Colon (tissue), 2 donors: ENCODE data around the gene PBX1.

Experiments used
- FAIRE-seq: peaks from 2 replicates; lab custom pipeline; 2012; peaks lifted over from hg19 to GRCh38; lab: Jason Lieb, UNC
- donor health status: control.
- donor health status: control.

PBX1 gene

DNA sequence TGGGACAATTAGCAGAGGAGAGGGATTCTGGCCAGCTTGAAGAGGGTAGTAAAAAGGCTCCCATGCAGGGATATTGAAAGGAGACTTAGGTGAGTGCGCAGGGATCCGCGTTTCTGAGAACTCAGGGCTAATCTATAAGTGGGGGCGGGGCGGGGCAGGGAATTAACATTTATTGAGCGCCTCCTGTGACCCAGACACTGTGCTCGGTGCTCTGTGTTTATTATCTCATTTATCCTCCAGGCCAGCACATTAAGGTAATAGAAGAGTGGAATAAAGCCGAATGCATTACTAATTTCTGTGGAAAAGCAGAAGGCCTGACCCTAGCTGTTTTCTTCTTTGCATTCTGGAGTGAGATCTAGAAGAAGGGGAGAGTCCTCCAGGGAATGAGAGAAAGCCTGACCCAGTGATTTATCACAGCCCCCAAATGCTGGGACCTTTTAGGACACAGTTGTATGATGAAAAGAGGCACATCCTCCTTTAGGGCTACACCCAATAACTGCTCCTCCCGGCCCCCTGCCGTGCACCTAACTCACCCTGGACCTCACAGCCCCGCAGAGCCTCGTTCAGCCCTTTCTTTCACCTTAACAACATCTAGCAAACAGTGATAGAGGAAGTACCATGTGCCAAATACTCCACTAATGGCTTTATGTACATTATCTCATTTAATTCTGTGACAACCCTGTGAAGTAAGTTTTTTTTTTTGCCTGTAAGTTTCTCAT, 317.6 kb downstream of the PBX1 start:
- no peak for FAIRE-seq

DNA sequence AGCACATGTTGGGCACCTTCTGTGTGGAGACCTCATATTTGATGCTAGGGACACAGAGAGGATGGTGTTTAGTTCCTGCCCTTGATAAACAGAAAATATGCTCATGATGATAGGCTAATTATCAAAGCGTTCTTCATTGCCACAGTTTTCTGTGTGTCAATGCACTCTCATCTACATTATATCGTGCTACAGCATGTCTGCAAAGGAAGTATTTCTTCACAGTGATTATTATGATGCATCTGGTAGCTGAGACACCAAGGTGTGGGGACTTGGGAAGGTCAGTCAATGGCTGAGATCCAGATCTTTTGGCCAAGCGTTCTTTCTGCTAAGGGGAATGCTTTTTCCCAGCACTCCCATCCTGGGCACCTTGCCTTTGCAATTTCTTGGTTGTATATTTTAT, 321.2 kb downstream of the PBX1 start:
- no peak for FAIRE-seq

DNA sequence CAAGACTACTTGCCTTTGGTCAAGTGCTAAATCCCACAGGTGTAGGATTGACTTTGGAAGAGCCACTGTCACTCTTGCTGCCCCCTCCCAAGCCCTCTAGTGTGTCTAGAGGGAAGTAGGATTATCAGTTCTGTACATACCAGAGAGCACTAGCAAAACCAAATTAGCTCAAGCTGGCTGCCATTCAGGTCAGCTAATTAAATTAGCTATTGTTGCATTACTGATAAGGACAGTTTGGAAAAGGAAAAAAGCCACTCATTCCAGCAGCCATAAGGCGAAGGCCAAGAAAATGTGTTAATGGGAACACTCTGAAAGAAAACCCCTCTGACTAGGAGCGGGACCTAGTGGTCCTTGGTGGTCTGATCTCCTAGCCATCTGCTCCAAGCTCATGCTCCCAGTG, 321.7 kb downstream of the PBX1 start:
- FAIRE-seq: no peak

DNA sequence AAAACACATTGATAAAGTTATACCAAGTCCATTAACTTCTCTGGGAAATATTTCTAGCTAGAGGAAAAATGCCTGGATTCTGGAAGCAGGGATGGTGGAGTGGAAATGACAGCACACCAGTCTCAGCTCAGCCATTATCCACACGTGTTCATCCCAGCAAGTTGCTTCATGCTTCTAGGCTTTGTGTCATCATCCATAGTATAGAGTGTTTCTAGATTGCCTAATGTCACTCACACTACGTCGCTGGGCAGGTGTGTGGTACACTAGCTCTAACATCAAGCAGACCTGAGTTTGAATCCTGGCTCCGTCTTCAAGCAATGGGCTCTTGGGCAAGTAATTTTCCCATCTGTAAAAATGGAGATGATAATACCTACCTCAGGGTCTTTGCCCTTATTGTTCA, 326.3 kb downstream of the PBX1 start:
- no peak for FAIRE-seq

DNA sequence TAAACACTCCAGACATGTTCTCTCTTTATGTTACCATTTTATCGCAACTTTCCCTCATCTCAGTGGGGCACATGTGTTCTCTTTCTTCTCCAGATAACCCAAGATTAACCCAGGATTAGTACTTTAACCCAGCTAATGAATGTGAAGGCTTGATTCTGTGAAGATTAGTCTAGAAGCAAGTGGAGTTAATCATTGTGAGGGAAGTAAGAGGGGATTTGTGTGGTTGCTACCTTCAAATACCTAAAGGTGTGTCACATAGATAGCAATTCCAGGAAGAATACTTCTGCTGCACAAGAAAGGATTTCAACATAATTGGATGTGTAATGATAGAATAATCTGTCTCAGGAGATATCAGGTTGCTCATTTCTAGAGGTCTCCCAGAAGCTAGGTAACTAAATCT, 327.1 kb downstream of the PBX1 start:
- no peak for FAIRE-seq

DNA sequence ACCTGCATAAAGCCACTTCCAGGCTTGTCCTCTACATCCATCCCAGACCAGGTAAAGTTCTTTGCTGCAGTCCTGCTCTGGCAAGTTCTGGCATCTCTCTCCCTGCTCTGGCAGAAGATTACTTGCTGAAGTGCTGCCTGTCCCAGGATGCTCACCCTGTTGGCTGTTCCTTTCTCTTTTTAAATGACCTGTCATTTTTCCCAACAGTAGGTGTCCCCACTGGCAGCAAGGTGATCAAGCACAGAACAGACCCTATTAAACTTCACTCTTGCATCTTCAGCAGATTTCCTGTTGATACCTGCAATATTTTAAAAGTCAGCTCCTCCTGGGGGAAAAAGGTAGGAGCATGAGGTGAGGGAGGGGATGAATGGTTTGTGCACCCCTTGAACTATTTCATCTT, 332.6 kb downstream of the PBX1 start:
- FAIRE-seq: no peak

DNA sequence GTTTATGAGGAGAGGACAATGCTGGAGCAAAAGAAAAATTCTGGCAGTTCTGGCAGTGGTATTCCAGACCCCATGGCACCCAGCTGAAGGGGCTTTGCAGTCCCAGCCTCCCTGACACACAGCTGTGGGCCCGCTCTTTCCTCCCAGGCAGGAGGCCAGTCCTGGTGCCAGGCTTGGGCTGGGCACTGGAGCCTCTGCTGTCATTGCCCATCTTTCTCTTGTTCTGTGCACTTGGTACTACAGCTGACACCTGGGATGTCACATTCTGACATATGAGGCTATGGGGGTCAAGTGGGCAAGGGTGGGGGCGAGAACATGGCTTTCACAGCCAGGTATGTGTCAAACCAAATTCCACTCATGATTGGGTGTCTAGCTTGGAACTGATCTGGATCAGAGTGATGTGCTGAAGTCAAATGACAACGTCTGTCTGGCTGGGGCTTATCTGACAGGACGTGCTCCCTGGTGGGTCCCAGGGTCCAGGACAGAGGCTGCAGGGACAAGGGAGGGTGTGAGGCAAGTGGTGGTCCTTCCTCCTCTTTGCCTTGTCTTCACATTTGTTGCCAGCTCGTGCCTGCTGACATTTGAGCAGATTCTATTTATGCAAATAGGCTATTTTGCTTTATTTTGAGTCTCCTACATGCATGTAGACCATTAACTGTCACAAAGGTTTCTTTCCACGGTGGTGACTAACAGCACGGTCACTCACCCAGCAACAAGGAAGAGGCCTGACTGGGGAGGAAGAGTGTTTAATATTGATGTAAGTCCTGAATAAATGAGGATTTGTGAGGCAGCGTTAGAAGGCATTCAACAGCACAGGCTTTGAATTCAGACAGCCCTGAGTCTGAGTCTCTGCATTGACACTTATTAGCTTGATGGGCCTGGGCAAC, 336.3 kb downstream of the PBX1 start:
- FAIRE-seq: no peak

DNA sequence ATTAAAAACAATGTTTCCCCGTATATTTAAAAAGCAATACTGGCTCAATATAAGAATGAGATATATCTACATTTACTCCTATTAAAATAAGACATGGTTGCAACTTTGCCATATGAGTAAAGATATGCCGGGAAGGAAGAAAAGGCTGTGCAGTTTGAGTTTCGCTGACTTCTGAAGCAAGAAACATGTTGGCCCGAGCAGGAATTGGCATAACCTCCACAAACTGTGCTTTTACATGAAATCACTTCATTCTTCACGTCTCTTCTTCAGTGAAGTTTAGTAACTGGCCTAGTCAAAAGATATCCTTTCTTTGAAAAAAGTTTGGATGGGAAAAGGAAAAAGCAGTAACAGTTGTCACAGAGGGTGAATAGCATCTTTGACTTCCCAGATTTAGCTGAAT, 342.0 kb downstream of the PBX1 start:
- FAIRE-seq: no peak
